Sigmoid colon (tissue), 4 donors: ENCODE data around the gene AXIN1.

ENCODE experiments used
- EP300 ChIP-seq, 4 donors: sonication (generic); formaldehyde crosslinking; IDR thresholded peaks; one replicate each; pipeline ENCODE4 v1.6.1; 2017; ENCODE audit warnings: antibody characterized with exemption in 4 of 4
- POLR2A ChIP-seq, 2 donors: fragments of 450-650 bp; IDR thresholded peaks; one replicate each; pipeline ENCODE4 v1.6.1; 2016; ENCODE audit warnings: antibody characterized with exemption in 2 of 2, mild to moderate bottlenecking in 2 of 2, moderate library complexity in 2 of 2
- POLR2AphosphoS5 ChIP-seq, 4 donors: sonication (generic); formaldehyde crosslinking; IDR thresholded peaks; one replicate each; pipeline ENCODE4 v1.6.1; 2017; ENCODE audit warnings: antibody characterized with exemption in 4 of 4
- TF ChIP-seq, protein P1 (sequence below), 4 experiments: fragments of 450-650 bp in 3 of 4; fragments of 200-600 bp in 1 of 4; IDR thresholded peaks; one replicate each; pipeline ENCODE4 v1.5.1; 2016 to 2019; ENCODE audit warnings: antibody characterized with exemption in 4 of 4, mild to moderate bottlenecking in 3 of 4, moderate library complexity in 2 of 4

DNA sequence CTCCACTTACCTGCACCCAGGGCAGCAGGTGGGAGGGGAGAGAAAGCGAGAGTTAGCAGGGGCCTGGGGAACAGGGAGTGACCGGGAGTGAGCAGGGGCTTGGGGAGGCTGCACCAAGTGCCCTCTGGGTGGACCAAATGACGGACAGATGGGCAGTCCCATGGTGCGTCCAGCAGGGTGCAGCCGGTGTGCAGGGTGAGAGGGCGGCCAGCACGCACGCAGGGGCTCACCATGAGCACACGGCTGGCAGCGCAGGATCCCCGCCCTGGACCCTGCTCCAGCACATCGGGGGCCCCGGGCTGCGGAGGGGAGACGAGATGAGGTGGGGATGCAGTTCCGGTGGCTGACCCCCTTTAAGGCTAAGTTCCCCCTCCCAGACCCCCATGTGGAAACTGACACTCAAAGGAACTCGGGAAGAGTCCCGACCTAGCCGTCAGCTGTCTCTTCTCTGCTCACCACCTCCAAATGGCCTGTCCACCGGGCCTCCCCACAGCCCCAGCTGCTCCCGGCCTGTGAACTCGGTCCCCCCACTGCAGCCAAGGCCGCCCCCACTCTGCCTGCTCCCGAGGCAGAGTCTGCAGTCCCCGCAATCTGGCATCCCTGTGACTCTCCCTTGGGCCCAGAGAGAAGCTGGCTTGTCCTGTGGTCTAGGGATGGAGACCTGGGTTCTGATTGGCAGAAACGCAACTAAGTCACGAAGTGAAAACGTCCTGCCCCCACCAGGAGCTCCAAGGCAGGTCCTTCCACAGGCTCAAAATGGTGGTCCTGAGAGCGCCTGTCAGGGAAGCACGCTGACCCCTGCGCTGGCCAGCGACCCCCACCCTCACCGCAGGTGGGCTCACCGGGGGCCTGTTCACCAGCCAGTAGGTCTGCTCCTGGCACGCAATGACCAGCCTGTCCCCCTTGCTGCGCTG, 79.6 kb downstream of the AXIN1 start:
- TF ChIP-seq, protein P1, sequence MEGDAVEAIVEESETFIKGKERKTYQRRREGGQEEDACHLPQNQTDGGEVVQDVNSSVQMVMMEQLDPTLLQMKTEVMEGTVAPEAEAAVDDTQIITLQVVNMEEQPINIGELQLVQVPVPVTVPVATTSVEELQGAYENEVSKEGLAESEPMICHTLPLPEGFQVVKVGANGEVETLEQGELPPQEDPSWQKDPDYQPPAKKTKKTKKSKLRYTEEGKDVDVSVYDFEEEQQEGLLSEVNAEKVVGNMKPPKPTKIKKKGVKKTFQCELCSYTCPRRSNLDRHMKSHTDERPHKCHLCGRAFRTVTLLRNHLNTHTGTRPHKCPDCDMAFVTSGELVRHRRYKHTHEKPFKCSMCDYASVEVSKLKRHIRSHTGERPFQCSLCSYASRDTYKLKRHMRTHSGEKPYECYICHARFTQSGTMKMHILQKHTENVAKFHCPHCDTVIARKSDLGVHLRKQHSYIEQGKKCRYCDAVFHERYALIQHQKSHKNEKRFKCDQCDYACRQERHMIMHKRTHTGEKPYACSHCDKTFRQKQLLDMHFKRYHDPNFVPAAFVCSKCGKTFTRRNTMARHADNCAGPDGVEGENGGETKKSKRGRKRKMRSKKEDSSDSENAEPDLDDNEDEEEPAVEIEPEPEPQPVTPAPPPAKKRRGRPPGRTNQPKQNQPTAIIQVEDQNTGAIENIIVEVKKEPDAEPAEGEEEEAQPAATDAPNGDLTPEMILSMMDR (IDR thresholded peaks at IDR 0.05): no peak
- TF ChIP-seq EP300 (IDR thresholded peaks at IDR 0.05): no peak
- TF ChIP-seq POLR2AphosphoS5 (IDR thresholded peaks at IDR 0.05): no peak
- TF ChIP-seq POLR2A (IDR thresholded peaks at IDR 0.05): no peak
